Measurements from ENCODE around the gene POU5F1. TPM values are rescaled to one million over a fixed set of nuclear protein-coding genes. Genes with fewer than 3 reads are reported as not detected.

POU5F1 gene
- total and polyA plus RNA-seq, 3 donors from 2014 or later = 1.3 to 4.2 (median 3.0) TPM

DNA sequence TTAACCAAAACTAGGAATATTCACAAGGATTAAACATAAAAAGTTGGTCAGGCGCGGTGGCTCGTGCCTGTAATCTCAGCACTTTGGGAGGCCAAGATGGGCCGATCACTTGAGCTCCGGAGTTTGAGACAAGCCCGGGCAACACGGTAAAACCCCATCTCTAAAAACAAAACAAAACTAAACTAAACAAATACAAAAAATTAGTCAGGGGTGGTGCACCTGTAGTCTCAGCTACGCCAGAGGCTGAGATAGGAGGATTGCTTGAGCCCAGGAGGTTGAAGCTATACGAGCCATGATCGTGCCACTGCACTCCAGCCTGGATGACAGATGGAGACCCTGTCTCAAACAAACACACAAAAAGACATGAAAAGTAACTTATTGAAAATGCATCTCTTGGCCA, 34.8 kb downstream of the POU5F1 start:
- DNase-seq = no peak

DNA sequence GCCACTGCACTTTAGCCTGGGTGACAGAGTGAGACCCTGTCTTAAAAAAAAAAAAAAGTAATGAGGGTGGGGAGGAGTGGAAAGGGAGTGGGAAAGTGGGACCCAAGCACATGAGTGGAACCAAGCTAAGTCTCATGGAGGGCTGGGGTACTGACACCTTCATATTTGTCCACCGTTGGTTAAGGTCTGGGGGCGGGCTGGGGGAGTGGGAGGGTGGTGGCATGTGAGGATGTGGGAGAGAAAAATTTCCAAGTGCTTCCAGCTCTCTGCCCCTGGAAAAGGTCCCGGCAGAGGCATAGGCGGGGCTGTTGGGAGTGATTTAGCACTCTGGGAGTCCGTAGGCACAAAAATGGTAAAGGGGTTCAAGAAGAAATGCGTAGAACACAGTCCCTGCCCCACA, 37.7 kb downstream of the POU5F1 start:
- DNase-seq = no peak
- H3K27ac ChIP-seq = no peak overlapping the region
- WGBS, 2 donors = 69 to 73% methylated on average over 6 of the region's 6 CpGs
- H3K9me3 ChIP-seq = no peaks in the 10 kb centered on the region
- TF ChIP-seq, protein P1, sequence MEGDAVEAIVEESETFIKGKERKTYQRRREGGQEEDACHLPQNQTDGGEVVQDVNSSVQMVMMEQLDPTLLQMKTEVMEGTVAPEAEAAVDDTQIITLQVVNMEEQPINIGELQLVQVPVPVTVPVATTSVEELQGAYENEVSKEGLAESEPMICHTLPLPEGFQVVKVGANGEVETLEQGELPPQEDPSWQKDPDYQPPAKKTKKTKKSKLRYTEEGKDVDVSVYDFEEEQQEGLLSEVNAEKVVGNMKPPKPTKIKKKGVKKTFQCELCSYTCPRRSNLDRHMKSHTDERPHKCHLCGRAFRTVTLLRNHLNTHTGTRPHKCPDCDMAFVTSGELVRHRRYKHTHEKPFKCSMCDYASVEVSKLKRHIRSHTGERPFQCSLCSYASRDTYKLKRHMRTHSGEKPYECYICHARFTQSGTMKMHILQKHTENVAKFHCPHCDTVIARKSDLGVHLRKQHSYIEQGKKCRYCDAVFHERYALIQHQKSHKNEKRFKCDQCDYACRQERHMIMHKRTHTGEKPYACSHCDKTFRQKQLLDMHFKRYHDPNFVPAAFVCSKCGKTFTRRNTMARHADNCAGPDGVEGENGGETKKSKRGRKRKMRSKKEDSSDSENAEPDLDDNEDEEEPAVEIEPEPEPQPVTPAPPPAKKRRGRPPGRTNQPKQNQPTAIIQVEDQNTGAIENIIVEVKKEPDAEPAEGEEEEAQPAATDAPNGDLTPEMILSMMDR (IDR thresholded peaks at IDR 0.05) = no peak
- no peak for TF ChIP-seq POLR2A (IDR thresholded peaks at IDR 0.05)
- H3K4me3 ChIP-seq = no peak overlapping the region
- no peaks in the 10 kb centered on the region for H3K27me3 ChIP-seq
- H3K4me1 ChIP-seq = no peaks in the 10 kb centered on the region
- no peaks in the 10 kb centered on the region for H3K36me3 ChIP-seq (ENCODE audit: low read depth, missing control alignments)
- intact Hi-C loops (cut with DNase I; ENCODE audit: low total_unique reads) = no loop called here

More for the DNA sequence above, 34.8 kb downstream of the POU5F1 start:
- Histone ChIP-seq H3K4me3 (no peak overlapping the region), H3K36me3 (ENCODE audit: low read depth, missing control alignments) (no peaks in the 10 kb centered on the region), H3K27ac (no peak overlapping the region), H3K9me3 (no peaks in the 10 kb centered on the region), H3K27me3 (no peaks in the 10 kb centered on the region), H3K4me1 (no peaks in the 10 kb centered on the region)
- no peak for TF ChIP-seq POLR2A (IDR thresholded peaks at IDR 0.05)
- TF ChIP-seq, protein P1 (IDR thresholded peaks at IDR 0.05) = no peak
- 81 to 93% methylated on average over 10 of the region's 10 CpGs for WGBS, 2 donors
- intact Hi-C loops (cut with DNase I; ENCODE audit: low total_unique reads) = loop anchor here (5.0 kb wide), 1 partner anchor 57 kb away; no protein-coding TSS in a partner anchor

- Histone ChIP-seq H3K4me1 (no peaks in the 10 kb centered on the region), H3K36me3 (ENCODE audit: low read depth, missing control alignments) (no peaks in the 10 kb centered on the region), H3K4me3 (no peak overlapping the region), H3K9me3 (no peaks in the 10 kb centered on the region), H3K27me3 (no peaks in the 10 kb centered on the region), H3K27ac (no peak overlapping the region)
- no peak for DNase-seq
- 87 to 100% methylated on average over 3 of the region's 3 CpGs for WGBS, 2 donors
- TF ChIP-seq, protein P1 (IDR thresholded peaks at IDR 0.05) = no peak
- TF ChIP-seq POLR2A (IDR thresholded peaks at IDR 0.05) = no peak
- intact Hi-C loops (cut with DNase I; ENCODE audit: low total_unique reads) = no loop called here
These were observed 38.9 kb downstream of the POU5F1 start for GRCh38 chr6:31131595-31131994.

GRCh38 chr6:31130751-31131150, 39.7 kb downstream of the POU5F1 start:
- no peaks in the 10 kb centered on the region for H3K4me1 ChIP-seq
- H3K4me3 ChIP-seq = no peak overlapping the region
- DNase-seq = no peak
- TF ChIP-seq, protein P1 (IDR thresholded peaks at IDR 0.05) = no peak
- no peak for TF ChIP-seq POLR2A (IDR thresholded peaks at IDR 0.05)
- H3K27ac ChIP-seq = no peak overlapping the region
- H3K9me3 ChIP-seq = no peaks in the 10 kb centered on the region
- WGBS, 2 donors = 92 to 98% methylated on average over 3 of the region's 3 CpGs
- intact Hi-C loops (cut with DNase I; ENCODE audit: low total_unique reads) = no loop called here
- H3K27me3 ChIP-seq = no peaks in the 10 kb centered on the region
- H3K36me3 ChIP-seq (ENCODE audit: low read depth, missing control alignments) = no peaks in the 10 kb centered on the region

GRCh38 chr6:31129130-31129529, 41.4 kb downstream of the POU5F1 start:
- intact Hi-C loops (cut with DNase I; ENCODE audit: low total_unique reads) = no loop called here
- DNase-seq = no peak
- no peak overlapping the region for H3K4me3 ChIP-seq

More at GRCh38 chr6:31129130-31129529, 41.4 kb downstream of the POU5F1 start:
- Histone ChIP-seq H3K27ac (no peak overlapping the region), H3K27me3 (no peaks in the 10 kb centered on the region), H3K36me3 (ENCODE audit: low read depth, missing control alignments) (no peaks in the 10 kb centered on the region), H3K4me1 (no peaks in the 10 kb centered on the region), H3K9me3 (no peaks in the 10 kb centered on the region)
- 71 to 84% methylated on average over 4 of the region's 4 CpGs for WGBS, 2 donors
- TF ChIP-seq POLR2A (IDR thresholded peaks at IDR 0.05) = no peak
- TF ChIP-seq, protein P1 (IDR thresholded peaks at IDR 0.05) = no peak
